GM21576 (cell line): ENCODE measurements around the gene ZNF768.

ENCODE experiments used
- ATAC-seq: cut with Tn5 transposase; IDR thresholded peaks from one replicate; pipeline ENCODE4 v1.9.1; 2021; ENCODE audit warnings: mild to moderate bottlenecking, moderate library complexity; ENCODE audit not compliant: unreplicated experiment

The ZNF768 gene

DNA sequence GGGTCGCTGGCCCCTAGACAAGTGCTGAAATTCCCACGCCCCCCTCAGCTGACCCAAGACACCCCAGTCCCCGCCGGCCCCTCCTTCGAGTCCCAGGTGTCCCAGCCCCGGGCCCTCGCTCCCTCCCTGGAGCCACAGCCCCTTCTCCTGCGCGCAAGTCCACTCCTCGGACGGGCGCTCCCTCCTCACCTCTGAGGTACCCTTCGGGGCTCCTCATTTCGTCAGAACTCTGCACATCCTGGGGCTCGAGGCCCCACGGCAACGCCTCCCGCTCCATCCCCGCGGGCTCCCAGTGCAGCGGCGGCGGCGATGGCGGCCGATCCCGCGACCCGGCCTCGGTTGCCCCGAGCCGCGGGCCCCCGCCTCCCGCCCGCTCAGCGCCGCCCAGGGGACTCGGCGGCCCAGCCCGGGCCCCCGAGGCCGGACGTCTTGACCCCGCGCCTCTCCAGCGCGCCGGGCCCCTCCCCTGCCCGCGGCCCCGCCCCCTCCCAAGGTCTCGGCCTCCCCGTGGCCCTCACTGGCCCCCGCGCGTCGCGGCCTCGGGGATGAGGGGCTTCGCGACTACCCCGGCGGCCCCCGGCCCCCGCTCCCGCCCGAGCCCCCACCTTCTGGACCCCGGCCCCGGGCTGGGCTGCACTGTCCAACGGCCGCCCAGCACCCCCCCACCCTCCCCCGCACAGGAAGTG, at the start of gene ZNF768:
ZNF768 (minus strand) TSS at position 430 of the 686 bp plus-strand sequence; CDS start at position 277, 153 bp downstream.
- no peak for ATAC-seq

DNA sequence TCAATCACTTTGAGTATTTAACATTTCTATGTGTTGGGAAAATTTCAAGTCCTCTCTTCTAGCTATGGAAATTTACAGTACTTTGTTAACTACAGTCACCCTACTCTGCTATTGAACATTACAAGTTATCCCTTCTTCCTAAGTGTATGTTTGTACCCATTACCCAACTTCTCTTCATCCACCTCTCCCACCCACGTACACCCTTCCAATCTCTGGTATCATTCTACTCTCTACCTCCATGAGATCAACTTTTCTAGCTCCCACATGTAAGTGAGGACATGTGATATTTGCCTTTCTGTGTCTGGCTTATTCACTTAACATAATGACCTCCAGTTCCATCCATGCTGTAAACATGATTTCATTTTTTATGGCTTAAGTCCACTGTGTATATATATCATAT, 48.3 kb upstream of the ZNF768 start:
- ATAC-seq, result no peak

DNA sequence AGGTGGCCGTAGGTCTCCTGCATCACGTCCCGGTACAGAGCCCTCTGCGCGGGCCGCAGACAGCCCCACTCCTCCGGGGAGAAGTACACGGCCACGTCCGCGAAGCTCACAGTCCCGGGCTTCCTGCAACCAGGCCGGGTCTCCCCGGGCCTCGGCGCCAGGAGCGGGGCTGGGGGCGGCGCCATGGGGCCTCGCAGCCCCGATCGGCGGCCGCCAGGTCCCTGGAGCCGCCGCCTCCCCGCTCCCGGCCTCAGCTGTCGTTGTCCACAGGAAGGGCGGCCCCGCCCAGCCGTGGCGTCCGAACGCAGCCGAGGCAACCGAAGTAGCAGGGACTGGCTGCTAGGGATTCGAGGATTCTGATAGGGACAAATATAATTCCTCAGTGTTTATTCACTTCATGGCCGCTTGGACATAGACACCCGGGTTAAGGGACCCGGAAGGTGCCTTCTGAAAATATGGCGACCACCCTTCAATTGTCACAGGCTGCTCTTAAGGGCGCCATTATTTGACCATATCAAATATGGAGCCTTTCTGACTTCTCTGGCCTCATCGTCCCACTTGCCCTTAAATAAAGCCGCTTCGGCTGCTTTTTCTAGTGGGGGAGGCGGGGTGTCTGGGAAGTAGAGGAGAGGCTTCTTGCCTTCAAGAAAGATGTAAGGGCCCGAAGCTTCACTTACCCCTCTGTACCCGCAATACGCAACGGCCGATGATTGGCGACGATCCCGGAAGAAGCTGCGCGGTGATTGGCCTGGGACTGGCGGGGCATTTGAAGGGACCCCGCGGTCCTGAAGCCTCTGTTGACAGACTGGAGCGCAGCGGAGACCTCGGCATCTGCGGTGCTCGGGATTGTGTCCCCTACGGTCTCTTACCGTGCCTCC, 45.3 kb upstream of the ZNF768 start, which contains the start of gene ZNF688:
ZNF688 (minus strand) TSS at position 270 of the 878 bp plus-strand sequence; CDS start at position 185, 85 bp downstream.
- ATAC-seq, result peak; percentile 63

DNA sequence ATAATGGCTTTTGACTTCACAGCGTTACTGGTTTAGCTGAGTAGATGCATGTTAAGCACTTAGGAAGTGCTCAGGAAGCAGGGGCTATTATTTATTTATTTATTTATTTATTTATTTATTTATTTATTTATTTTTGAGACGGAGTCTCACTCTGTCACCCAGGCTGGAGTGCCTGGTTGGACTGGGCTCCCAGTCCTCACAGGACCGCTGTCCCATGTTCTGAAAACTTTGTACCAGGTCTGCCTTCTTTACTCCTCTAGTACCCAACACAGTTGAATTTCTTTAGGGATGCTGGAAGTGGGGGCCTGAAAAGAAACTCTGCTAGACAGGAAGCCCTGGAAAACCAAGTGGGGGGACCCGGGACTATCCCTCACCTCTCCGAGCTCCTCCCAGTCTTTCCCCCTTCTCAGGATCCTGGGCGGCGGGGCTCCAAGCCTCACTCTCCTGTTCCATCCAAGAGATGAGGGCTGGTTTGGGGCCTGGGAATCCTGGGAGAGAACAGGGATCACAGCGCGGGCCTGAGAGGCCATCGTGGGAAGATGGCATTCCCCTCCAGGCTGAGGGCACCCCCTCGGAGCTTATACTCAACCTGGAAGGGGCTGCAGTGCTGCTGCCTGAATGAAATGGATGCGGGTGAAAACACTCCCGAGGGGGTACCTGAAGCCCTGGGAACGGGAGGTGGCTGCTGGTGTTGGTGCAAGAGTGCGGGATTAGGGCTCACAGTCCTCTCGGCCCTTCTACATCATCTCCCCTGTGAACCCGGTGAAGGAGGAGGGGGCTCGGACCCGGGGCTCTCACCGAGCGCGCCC, 44.5 kb upstream of the ZNF768 start:
- ATAC-seq, result peak; percentile 2

DNA sequence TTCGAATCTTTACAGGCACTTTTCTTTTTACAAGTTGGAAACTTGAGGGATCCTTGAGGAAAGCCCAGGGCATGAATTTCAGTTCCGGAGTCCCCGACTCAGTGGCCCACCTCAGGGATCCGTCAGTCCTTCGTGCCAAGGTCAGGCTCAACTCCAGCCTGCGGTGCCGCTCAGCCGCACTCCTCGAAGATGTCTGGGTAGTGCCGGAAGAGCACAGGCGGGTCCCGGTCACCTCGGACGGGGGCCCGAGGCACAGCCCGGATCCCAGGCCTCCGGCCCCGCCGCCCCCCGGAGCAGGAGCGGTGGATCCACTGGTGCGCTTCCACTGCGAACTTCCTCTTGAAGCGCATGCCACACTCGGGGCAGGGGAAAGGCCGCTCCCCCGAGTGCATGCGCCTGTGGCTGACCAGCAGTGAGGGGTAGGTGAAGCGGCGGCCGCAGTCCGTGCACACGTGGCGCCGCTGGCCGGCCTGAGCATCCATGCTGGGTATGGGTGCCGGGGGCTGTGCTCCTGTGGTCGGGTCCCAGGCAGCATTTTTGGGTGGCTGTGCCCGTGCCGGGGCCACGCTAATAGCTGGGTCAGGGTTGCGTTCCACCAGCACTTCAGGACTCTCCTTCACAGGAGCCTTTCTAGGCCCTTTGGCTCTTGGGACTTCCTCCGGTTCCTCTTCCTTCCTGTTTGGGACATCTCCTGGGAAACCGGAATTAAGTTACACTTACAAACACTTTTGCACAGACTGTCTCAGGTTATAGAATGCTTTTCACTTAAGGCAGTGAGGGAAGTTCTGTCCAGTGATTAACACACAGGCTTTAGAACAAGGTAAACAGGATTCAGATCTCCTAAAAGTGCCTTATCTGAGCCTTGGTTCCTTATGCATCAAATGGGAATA, 43.6 kb upstream of the ZNF768 start:
- ATAC-seq, result no peak

DNA sequence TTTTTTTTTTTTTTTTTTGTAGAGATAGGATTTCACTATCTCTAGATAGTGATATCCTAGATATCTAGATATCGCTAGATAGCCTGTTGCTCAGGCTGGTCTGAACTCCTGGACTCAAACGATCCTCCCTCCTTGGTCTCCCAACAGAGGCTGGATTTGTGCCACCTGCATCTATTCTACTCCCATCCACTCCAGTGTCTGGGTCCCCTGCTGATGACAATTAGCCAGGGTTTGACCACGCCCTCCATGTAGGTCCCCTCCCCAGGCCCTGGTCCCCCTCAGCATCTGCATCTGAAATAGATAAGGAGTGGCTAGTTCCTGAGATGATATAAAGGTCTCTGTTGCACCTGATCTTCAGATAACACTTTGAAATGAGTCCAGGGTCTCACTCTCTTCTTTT, 42.9 kb upstream of the ZNF768 start:
- ATAC-seq, result no peak

DNA sequence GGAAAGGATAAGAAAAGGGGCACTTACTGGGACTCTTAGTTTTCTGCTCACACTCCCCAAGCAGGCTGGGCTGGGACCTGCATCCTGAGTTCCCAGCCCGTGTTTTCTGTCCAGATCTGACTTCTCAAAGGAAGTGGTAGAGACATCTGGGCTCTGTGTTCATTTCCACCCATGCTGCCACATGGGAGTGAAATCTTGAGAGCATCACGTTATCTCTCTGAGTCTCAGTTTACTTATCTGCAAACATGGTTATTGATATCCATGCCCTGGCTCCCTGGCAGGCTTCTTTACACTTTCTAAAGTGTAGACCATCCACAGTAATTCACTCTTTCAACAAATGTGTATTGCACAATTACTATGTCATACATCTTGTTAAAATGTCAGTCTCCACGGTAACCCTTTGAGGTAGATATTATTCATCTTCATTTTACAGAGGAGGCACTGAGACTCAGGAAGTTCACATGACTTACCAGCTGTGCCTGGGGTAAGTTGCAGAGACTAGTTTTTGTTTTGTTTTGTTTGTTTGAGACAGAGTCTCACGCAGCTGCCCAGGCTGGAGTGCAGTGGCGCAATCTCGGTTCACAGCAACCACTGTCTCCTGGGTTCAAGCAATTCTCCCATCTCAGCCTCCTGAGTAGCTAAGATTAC, 41.7 kb upstream of the ZNF768 start:
- no peak for ATAC-seq

DNA sequence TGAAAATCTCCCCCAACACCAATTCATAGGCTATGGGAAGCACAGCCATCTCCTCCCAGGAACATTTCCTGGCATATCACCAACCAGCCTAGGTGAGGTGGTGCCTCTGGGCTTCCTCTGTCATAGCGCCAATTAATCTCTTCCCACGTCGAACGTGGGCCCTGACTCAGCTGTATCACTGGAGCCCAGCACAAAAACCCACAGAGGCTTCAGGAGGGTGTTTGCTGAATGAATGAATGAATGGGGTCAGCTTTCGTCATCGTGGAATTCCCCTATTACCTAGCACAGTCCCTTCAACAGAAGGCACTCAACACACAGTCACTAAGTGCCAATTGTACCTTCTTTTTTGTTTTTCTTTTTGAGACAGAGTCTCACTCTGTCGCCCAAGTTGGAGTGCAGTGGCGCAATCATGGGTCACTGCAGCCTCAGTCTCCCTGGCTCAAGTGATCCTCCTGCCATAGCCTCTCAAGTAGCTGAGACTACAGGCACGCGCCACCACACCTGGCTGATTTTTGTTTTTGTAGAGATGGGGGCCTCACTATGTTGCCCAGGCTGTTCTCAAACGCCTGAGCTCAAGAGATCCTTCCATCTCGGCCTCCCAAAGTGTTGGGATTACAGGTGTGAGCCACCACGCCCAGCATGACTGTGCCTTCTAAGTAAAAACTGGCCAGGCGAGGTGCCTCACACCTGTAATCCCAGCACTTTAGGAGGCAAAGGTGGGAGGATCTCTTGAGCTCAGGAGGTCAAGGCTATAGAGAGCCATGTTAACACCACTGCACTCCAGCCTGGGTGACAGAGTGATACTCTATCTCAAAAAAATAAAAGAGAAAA, 41.0 kb upstream of the ZNF768 start:
- no peak for ATAC-seq

DNA sequence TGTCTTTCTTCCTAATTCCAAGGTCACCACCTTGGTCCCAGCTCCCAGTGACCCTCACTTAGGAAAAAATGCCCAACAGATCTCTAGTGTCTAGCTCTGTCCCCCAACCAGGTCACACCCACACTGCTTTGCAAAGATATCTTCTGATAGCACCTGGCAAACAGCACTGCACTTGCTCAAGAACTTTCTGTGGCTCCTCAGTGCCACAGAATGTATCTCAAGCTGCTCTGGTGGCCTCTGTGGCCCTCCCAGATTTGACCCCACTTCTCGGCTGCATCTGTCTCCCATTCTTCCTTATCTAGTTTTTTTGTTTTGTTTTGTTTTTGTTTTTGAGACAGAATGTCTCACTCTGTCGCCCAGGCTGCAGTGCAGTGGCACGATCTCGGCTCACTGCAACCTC, 40.2 kb upstream of the ZNF768 start:
- no peak for ATAC-seq

DNA sequence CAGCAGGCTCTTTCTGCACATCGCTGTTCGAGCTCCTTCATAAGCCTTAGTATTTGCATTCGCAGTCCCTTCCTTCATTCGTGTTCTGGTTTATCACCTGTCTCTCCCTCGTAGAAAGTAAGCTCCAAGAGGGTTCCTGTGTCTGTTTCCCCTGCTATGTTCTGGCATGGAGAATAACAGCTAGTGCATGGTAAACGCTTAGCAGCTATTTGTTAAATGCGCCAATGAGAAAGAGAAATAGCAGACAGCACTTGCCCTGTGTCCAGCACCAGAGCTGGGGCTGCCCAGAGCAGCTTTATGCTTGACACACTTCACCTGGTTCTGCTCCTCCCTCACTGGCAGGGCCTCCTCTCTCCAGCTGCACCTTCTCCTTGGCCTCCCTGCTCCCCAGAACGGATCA, 39.6 kb upstream of the ZNF768 start:
- no peak for ATAC-seq

DNA sequence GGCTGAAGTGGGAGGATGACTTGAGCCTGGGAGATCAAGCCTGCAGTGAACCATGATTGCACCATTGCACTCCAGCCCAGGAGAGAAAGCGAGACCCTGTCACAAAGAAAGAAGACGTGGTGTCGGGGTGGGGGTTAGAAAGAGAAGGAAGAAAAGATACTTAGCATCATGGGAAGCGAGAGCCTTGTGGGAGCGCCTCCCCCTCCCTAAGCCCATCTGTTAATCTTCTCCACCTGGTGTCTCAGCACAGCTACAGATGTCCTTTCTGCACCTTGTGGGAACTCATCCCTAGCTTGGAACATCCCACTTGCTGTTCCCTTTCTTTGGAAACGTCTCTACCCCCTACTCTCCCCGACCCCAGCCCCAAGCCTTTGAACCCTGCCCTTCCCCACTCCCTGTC, 39.2 kb upstream of the ZNF768 start:
- ATAC-seq, result no peak

DNA sequence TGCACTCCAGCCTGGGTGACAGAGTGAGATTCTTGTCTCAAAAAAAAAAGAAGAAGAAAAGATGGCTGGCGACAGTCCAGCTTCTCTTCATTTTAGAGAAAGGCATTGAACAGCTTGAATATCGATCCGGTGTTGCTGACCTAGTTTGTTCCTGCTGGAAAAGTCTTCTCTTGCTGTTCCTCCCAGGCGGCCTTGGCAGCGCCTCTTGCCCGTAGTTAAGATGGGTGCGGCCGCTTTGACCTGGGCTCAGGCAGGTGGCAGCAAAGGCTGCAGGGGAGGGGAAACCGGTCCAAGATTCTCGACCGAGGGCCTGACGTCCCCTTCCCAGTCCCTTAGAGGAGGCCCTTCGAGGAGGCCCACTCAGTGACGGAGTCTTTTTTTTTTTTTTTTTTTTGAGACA, 35.7 kb upstream of the ZNF768 start:
- ATAC-seq, result no peak

DNA sequence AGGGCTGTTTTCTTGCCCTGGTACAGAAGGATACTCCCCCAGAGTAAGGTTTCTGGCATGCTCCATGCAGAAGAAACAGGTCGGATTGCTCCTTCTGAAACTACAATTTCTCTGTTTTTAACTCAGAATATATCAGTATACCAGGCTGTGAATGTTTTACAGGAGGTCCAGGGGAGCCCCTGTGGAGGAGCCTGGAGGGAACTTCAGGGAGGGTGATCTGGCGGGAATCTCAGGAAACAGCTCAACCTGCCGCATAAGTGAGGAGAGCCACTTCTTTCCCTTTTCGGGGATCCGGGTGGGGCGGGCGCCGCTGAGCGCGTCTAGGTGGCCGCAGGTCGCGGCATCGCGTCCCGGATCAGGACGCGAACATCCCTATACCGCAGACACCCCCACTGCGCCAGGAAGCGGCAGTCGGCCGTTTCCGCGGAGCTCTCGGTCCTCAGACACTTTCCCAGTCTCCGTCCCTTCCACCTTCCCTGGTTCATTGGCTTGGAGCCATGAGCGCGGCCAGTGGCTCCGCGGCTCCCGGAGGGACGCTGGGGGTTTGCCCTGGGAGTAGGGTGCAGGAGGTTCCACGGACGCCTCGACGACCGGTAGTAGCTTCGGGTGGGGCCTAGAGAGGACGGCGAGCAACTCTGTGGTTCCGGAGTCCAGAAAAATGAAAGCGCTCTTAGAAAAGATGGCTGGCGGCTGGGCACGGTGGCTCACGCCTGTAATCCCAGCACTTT, 34.9 kb upstream of the ZNF768 start:
- ATAC-seq, result no peak

DNA sequence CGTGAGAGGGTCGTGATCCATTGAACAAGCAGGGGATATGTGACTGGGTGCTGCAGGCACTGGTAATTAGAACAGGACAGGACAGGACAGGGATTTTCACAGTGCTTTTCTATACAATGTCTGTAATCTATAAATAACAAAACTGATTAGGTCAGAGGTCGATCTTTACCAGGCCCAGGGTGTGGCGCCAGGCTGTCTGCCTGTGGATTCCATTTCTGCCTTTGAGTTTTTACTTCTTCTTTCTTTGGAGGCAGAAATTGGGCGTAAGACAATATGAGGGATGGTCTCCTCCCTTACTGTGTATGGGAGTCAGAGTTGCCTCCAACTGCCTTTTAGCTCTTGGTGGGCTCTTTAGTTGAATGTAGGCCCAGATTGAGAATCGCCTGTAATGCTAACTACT, 33.3 kb upstream of the ZNF768 start:
- no peak for ATAC-seq

DNA sequence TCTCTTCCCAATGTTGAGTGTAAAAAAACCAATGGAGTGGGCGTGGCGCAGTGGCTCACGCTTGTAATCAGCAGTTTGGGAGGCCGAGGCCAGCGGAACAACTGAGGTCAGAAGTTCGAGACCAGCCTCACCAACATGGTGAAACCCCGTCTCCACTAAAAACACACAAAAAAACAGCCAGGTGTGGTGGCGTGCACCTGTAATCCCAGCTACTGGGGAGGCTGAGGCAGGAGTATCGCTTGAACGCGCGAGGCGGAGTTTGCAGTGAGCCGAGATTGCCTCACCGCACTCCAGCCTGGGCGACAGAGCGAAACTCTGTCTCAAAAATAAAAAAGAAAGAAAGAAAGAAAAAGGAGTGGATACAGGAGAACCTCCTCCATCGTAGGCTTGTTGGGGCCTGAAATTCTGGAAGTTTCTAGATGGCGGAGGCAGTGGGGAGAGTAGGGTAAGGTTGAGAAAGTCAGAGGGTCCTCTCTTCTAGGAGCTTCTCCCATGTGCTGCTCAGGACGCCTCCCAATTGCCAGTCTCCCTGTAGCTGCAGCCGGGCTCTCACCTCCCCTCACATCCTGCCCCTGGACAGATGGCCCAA, 32.5 kb upstream of the ZNF768 start:
- ATAC-seq, result no peak

DNA sequence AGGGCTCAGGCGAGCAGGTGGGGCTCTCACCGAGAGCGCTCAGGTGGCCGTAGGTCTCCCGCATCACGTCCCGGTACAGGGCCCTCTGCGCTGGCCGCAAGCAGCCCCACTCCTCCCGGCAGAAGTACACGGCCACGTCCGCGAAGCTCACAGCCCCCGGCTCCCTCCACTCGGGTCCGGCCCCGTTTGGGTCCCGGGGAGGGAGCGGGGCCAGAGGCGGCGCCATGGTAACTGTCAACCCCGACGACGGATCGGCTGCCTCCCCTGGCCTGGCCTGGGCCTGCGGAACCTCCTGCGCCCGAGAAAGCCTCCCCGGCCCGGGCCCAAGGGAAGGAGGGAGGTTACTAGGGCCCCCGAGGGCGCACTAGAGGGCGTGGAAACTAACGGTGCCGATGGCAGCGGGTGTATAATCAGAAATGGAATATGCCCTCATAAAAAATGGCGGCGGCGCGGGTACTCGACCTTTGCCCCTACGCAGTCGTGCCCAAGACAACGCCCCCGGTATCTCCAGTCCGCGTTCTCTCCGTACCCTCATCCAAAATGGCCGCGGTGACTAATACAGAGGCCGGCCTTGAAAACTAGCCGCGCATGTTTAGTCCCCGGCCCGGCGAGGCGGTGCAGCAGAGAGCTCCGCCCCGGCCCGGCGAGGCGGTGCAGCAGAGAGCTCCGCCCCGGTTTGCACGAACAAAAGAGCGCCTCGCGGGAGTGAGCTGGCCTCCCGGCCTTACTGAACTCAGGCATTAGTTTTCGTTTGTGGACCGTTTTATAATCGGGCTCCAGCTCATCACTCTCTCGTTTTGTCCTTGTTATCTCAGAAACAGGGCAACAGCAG, 31.8 kb upstream of the ZNF768 start, which contains the start of gene ZNF764:
ZNF764 (minus strand) TSS at position 418 of the 832 bp plus-strand sequence; CDS start at position 226, 192 bp downstream.
- peak; percentile 88 for ATAC-seq

DNA sequence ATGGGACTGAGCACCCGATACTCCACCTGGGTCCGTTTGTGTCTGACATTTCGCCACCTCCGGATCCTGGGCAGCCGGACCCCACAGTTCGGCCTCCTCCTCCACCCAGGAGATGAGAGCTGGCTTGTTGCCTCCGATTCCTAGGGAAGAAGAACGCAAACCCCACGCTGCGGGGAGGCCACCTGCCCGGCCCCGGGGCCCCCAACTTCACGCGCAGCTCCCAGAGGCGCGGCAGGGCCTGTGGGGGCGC, 31.3 kb upstream of the ZNF768 start:
- peak; percentile 9 for ATAC-seq
